Uterus (tissue), 4 donors: Measurements from ENCODE around the gene SYT14. TPM values are rescaled to one million over a fixed set of nuclear protein-coding genes. Genes with fewer than 3 reads are reported as not detected.

Source experiments
- DNase-seq, 2 donors: peaks; one replicate each; pipeline ENCODE4 v3.0.0-alpha.2; 2019 to 2020
- H3K27ac ChIP-seq, 2 donors: fragments of 200-600 bp; sonication (generic); 1 replicate in 1 of 2; 2 replicates in 1 of 2; pipeline ENCODE4 v1.5.1; 2016 to 2018
- H3K27me3 ChIP-seq, 2 donors: fragments of 200-600 bp; sonication (generic); one replicate each; pipeline ENCODE4 v1.5.1; 2018 to 2019; ENCODE audit warnings: control low read depth in 1 of 2
- H3K36me3 ChIP-seq, 2 donors: fragments of 200-600 bp; sonication (generic); one replicate each; pipeline ENCODE4 v1.5.1; 2019; ENCODE audit warnings: control low read depth in 1 of 2
- H3K4me1 ChIP-seq, 2 donors: fragments of 200-600 bp; sonication (generic); one replicate each; pipeline ENCODE4 v1.5.1; 2018 to 2019; ENCODE audit warnings: control low read depth in 1 of 2
- H3K4me3 ChIP-seq, 2 donors: fragments of 200-600 bp; sonication (generic); 1 replicate in 1 of 2; 2 replicates in 1 of 2; pipeline ENCODE4 v1.5.1; 2018 to 2019; ENCODE audit warnings: mild to moderate bottlenecking in 1 of 2
- H3K9me3 ChIP-seq, 2 donors: fragments of 200-600 bp; sonication (generic); one replicate each; pipeline ENCODE4 v1.5.1; 2019; ENCODE audit warnings: control low read depth in 1 of 2
- POLR2A ChIP-seq, 2 donors: fragments of 450-650 bp; IDR thresholded peaks; one replicate each; pipeline ENCODE4 v1.6.1; 2016; ENCODE audit warnings: antibody characterized with exemption in 2 of 2, mild to moderate bottlenecking in 1 of 2, moderate library complexity in 1 of 2
- intact Hi-C: fragments of 100-400 bp; cut with DNase I; formaldehyde crosslinking; loops from one replicate; pipeline ENCODE4 v1.15.1; 2023; ENCODE audit warnings: low total_unique reads
- total RNA-seq, 4 donors: library from RNA; depleted of rRNA in 3 of 4; stranded (reverse); fragments of >200 nt in 3 of 4; gene quantifications; one replicate each; pipeline versions ENCODE4 v1.1.0 to v1.2.4, GENCODE V29; 2014 to 2023
- TF ChIP-seq, protein P1 (sequence below), 4 experiments: fragments of 200-600 bp in 2 of 4; fragments of 450-650 bp in 2 of 4; sonication (generic) in 2 of 4; IDR thresholded peaks; one replicate each; pipeline ENCODE4 v1.5.1; 2016 to 2019; ENCODE audit warnings: antibody characterized with exemption in 4 of 4, mild to moderate bottlenecking in 2 of 4, moderate library complexity in 1 of 4
- donor health status: DM: yes; HTN: yes; CAD: no.

SYT14 gene
- total RNA-seq, 4 donors from 2014 or later = under 0.01 to 1.0 TPM; not detected in 2

DNA sequence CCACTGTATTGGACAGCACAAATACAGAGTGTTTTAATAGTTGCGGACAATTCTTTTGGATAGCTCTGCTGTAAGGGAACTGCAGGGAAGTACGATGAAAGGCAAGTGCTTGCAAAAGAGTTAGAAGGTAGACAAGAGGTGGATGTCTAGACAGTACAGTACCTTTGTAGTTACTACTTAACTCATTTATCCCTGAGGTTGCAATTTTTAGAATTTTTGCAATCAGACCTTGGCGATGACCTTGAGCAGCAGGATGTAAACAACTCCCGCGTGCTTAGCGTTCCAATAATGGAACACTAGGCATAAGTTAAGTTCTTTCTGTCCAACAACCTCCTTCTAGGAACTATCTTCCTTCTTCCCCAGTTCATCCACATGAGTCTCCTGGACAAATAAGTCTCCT lies 1.9 kb upstream of the SYT14 start:
- TF ChIP-seq, protein P1, sequence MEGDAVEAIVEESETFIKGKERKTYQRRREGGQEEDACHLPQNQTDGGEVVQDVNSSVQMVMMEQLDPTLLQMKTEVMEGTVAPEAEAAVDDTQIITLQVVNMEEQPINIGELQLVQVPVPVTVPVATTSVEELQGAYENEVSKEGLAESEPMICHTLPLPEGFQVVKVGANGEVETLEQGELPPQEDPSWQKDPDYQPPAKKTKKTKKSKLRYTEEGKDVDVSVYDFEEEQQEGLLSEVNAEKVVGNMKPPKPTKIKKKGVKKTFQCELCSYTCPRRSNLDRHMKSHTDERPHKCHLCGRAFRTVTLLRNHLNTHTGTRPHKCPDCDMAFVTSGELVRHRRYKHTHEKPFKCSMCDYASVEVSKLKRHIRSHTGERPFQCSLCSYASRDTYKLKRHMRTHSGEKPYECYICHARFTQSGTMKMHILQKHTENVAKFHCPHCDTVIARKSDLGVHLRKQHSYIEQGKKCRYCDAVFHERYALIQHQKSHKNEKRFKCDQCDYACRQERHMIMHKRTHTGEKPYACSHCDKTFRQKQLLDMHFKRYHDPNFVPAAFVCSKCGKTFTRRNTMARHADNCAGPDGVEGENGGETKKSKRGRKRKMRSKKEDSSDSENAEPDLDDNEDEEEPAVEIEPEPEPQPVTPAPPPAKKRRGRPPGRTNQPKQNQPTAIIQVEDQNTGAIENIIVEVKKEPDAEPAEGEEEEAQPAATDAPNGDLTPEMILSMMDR (IDR thresholded peaks at IDR 0.05) = no peak
- no peak for TF ChIP-seq POLR2A (IDR thresholded peaks at IDR 0.05)
- no peaks in the 10 kb centered on the region for H3K9me3 ChIP-seq
- no peak overlapping the region for H3K27ac ChIP-seq
- no peaks in the 10 kb centered on the region for H3K36me3 ChIP-seq
- intact Hi-C loops = no loop called here
- no peak for DNase-seq
- peaks cover 0 to 7% of the 10 kb centered on the region in 2 donors for H3K4me1 ChIP-seq
- no peak overlapping the region for H3K4me3 ChIP-seq
- H3K27me3 ChIP-seq = peaks cover 0 to 8% of the 10 kb centered on the region in 2 donors

DNA sequence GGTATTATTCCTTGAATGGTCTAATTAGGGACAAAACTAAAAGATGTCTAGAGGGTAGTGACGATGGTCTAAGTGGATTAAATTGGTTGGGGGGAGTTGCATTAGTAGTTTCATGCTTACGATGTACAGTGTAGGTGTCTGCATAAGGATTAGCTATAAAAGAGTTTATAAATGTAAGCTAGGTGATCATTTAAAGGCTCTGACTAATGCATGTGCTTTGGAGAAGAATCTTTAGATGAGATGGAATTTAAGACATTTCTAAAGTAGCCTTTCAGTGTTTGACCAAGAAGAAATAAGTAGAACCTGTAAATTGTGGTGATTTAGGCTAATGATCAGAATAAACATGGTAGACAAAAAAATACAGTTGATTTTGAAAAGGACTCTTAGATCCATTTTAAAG lies 7.4 kb downstream of the SYT14 start:
- Histone ChIP-seq H3K4me1 (no peaks in the 10 kb centered on the region), H3K36me3 (no peaks in the 10 kb centered on the region), H3K27me3 (no peaks in the 10 kb centered on the region), H3K4me3 (no peak overlapping the region), H3K27ac (no peak overlapping the region), H3K9me3 (no peaks in the 10 kb centered on the region)
- TF ChIP-seq, protein P1 (IDR thresholded peaks at IDR 0.05) = no peak
- no peak for TF ChIP-seq POLR2A (IDR thresholded peaks at IDR 0.05)
- intact Hi-C loops = no loop called here
- DNase-seq = no peak

DNA sequence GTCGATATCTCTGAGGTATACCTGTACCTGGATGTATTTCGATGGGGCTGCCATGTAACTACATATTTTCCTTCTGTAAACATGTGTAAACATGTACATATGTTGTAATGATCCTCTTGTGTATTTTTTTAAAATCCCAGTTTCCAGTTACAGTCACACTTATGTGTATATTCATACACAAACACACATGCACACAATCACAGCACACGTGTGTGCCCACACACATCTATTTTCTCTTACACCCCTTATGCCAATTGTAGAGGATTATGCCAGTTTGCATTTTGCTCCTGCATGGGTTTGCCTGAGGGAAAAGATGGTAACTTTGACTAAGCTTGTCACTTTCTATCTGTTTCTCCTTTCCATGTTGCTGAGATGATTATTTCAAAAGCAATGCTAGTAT lies 10.1 kb downstream of the SYT14 start:
- no peak for DNase-seq
- intact Hi-C loops = no loop called here
- no peak for TF ChIP-seq POLR2A (IDR thresholded peaks at IDR 0.05)
- TF ChIP-seq, protein P1 (IDR thresholded peaks at IDR 0.05) = no peak
- Histone ChIP-seq H3K4me3 (no peak overlapping the region), H3K9me3 (no peaks in the 10 kb centered on the region), H3K36me3 (no peaks in the 10 kb centered on the region), H3K27ac (no peak overlapping the region), H3K27me3 (no peaks in the 10 kb centered on the region), H3K4me1 (no peaks in the 10 kb centered on the region)

DNA sequence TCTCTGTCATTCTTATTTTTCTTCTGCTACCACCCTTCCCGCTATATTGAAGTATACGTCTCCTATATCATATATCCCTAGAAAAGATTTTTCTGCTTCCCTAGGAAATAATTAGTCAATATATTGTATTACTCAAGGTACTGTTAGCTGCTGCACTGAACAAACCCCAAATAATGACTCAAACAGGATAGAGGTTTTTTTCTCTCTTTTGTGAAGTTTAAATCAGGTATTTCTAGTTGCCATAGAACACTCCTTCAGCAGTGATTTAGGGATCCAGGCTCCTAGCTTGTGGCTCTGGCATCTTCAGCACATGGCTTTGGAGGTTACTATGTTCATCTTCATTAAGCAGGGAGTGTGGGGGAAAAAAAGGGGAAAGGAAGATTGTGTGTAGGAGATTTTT lies 18.1 kb downstream of the SYT14 start:
- Histone ChIP-seq H3K27me3 (no peaks in the 10 kb centered on the region), H3K4me3 (no peak overlapping the region), H3K9me3 (no peaks in the 10 kb centered on the region), H3K27ac (no peak overlapping the region), H3K4me1 (no peaks in the 10 kb centered on the region), H3K36me3 (no peaks in the 10 kb centered on the region)
- TF ChIP-seq, protein P1 (IDR thresholded peaks at IDR 0.05) = no peak
- TF ChIP-seq POLR2A (IDR thresholded peaks at IDR 0.05) = no peak
- intact Hi-C loops = no loop called here
- no peak for DNase-seq

DNA sequence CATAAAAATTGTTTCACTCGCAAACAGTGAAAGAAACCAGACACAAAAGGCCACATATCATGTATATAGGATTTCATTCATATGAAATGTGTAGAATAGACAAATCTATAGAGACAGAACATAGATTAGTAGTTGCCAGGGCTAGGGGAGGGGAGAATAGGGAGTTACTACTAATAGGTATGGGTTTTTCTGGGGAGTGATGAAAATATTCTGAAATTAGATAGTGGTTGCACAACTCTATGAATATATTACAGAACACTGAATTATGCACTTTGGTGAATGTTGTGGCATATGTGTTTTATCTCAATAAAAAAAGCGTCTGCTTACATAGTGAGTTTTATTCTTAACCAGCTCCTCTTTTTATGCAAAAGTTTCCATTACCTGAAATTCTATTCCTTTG lies 21.6 kb downstream of the SYT14 start:
- H3K4me1 ChIP-seq = no peaks in the 10 kb centered on the region
- H3K27ac ChIP-seq = no peak overlapping the region
- H3K4me3 ChIP-seq = no peak overlapping the region
- H3K9me3 ChIP-seq = no peaks in the 10 kb centered on the region
- intact Hi-C loops = no loop called here
- no peak for DNase-seq
- no peaks in the 10 kb centered on the region for H3K36me3 ChIP-seq
- no peak for TF ChIP-seq POLR2A (IDR thresholded peaks at IDR 0.05)
- TF ChIP-seq, protein P1 (IDR thresholded peaks at IDR 0.05) = no peak
- no peaks in the 10 kb centered on the region for H3K27me3 ChIP-seq
